ENCODE measurements around the gene PAQR3.

DNA sequence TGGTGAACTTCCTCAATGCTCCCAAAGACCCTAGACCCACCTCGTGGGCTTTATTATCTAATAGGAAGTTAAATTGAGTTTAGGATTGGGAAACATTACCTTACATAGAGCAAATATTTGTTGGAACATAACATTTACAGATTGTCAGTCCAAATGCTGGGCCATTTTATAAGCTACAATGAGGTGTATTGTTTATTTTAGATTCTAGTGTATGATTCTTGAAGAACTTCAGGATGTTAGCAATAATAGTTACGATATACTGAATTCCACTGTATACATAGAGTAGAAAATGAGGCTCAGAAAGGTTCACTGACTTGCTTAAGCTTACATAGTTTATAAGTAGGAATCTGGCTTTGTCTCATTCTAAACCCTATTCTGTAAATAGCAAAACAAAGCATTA is 37.4 kb downstream of the PAQR3 start:
- no peak for TF ChIP-seq POLR2A (IDR thresholded peaks at IDR 0.05)
- TF ChIP-seq, protein P1, sequence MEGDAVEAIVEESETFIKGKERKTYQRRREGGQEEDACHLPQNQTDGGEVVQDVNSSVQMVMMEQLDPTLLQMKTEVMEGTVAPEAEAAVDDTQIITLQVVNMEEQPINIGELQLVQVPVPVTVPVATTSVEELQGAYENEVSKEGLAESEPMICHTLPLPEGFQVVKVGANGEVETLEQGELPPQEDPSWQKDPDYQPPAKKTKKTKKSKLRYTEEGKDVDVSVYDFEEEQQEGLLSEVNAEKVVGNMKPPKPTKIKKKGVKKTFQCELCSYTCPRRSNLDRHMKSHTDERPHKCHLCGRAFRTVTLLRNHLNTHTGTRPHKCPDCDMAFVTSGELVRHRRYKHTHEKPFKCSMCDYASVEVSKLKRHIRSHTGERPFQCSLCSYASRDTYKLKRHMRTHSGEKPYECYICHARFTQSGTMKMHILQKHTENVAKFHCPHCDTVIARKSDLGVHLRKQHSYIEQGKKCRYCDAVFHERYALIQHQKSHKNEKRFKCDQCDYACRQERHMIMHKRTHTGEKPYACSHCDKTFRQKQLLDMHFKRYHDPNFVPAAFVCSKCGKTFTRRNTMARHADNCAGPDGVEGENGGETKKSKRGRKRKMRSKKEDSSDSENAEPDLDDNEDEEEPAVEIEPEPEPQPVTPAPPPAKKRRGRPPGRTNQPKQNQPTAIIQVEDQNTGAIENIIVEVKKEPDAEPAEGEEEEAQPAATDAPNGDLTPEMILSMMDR (IDR thresholded peaks at IDR 0.05) = no peak

Data from heart left ventricle (tissue), 13 donors.